Mesendoderm (in vitro differentiated cells): ENCODE data around the gene CMYA5.

Experiments used
- DNase-seq: peaks from one replicate; pipeline ENCODE4 v3.0.0; 2013
- H2AK5ac ChIP-seq: 2 replicates; pipeline ENCODE4 v1.6.1; 2013; ENCODE audit warnings: low read length, inconsistent platforms
- H2BK120ac ChIP-seq: 2 replicates; pipeline ENCODE4 v1.6.1; 2013; ENCODE audit warnings: low read depth, mild to moderate bottlenecking, low read length, moderate library complexity, mixed read lengths
- H2BK15ac ChIP-seq: replicated peaks from 2 replicates; pipeline ENCODE4 v1.6.1; 2013; ENCODE audit warnings: low read depth, mild to moderate bottlenecking, moderate library complexity
- H2BK5ac ChIP-seq: 2 replicates; pipeline ENCODE4 v1.6.1; 2013; ENCODE audit warnings: low read length, inconsistent platforms
- H3K18ac ChIP-seq: 2 replicates; pipeline ENCODE4 v1.6.1; 2013; ENCODE audit warnings: mild to moderate bottlenecking, low read length, mixed read lengths
- H3K23ac ChIP-seq: one replicate; pipeline ENCODE4 v1.6.1; 2013; ENCODE audit warnings: low read length
- H3K27ac ChIP-seq: 2 replicates; pipeline ENCODE4 v1.5.1; 2013; ENCODE audit warnings: low read depth, mild to moderate bottlenecking, inconsistent platforms, low read length, moderate library complexity
- H3K27me3 ChIP-seq: 2 replicates; pipeline ENCODE4 v1.6.1; 2013; ENCODE audit warnings: low read length, control low read depth, mild to moderate bottlenecking, inconsistent platforms; ENCODE audit not compliant: insufficient read depth, poor library complexity
- H3K36me3 ChIP-seq: 2 replicates; pipeline ENCODE4 v1.6.1; 2013; ENCODE audit warnings: low read length, inconsistent platforms; ENCODE audit not compliant: control insufficient read depth, insufficient read depth
- H3K4ac ChIP-seq: one replicate; pipeline ENCODE4 v1.6.1; 2013; ENCODE audit warnings: low read depth, mild to moderate bottlenecking, low read length, moderate library complexity
- H3K4me1 ChIP-seq: 2 replicates; pipeline ENCODE4 v1.6.1; 2013; ENCODE audit warnings: low read depth, low read length, inconsistent platforms; ENCODE audit not compliant: control insufficient read depth
- H3K4me2 ChIP-seq: 2 replicates; pipeline ENCODE4 v1.6.1; 2013; ENCODE audit warnings: low read length
- H3K4me3 ChIP-seq: 2 replicates; pipeline ENCODE4 v1.5.1; 2013; ENCODE audit warnings: mild to moderate bottlenecking, low read length
- H3K56ac ChIP-seq: one replicate; pipeline ENCODE4 v1.6.1; 2013; ENCODE audit warnings: low read length
- H3K79me1 ChIP-seq: 2 replicates; pipeline ENCODE4 v1.6.1; 2013; ENCODE audit warnings: low read length, inconsistent platforms
- H3K79me2 ChIP-seq: 2 replicates; pipeline ENCODE4 v1.6.1; 2013; ENCODE audit warnings: mild to moderate bottlenecking, low read length; ENCODE audit not compliant: control insufficient read depth, insufficient read depth
- H3K9ac ChIP-seq: 2 replicates; pipeline ENCODE4 v1.6.1; 2013; ENCODE audit warnings: low read length, inconsistent platforms
- H4K5ac ChIP-seq: one replicate; pipeline ENCODE4 v1.6.1; 2013; ENCODE audit warnings: low read length
- H4K8ac ChIP-seq: one replicate; pipeline ENCODE4 v1.6.1; 2013; ENCODE audit warnings: low read depth, mild to moderate bottlenecking, control low read depth, low read length, moderate library complexity
- WGBS: extraction: QIAGEN DNeasy Blood & Tissue Kit; methylation state at CpG from one replicate; pipeline ENCODE4 v1.1.7; 2013; ENCODE audit warnings: low lambda C conversion rate, missing lambda C conversion rate; ENCODE audit not compliant: insufficient coverage; ENCODE audit errors: extremely low coverage; 5-methylcytosine and 5-hydroxymethylcytosine counted together

Gene CMYA5

GRCh38 chr5:79811904-79812303, 122.3 kb downstream of the CMYA5 start:
- Histone ChIP-seq H3K4me2 (no peak overlapping the region), H3K36me3 (no peaks in the 10 kb centered on the region), H2BK15ac (no peak overlapping the region), H3K79me1 (no peaks in the 10 kb centered on the region), H3K4me3 (no peak overlapping the region), H3K27ac (no peak overlapping the region), H4K5ac (no peak overlapping the region), H2BK5ac (no peak overlapping the region), H3K23ac (no peak overlapping the region), H3K27me3 (no peaks in the 10 kb centered on the region), H2BK120ac (no peak overlapping the region), H2AK5ac (no peak overlapping the region), H3K79me2 (no peaks in the 10 kb centered on the region), H3K9ac (no peak overlapping the region), H3K56ac (no peak overlapping the region), H3K4me1 (no peaks in the 10 kb centered on the region), H3K4ac (no peak overlapping the region), H3K18ac (no peak overlapping the region), H4K8ac (no peak overlapping the region)
- no peak for DNase-seq
- WGBS = no CpG with 5 or more reads among the region's 3 CpGs

- Histone ChIP-seq H2BK5ac (no peak overlapping the region), H3K4ac (no peak overlapping the region), H3K56ac (no peak overlapping the region), H3K4me1 (no peaks in the 10 kb centered on the region), H2AK5ac (no peak overlapping the region), H3K4me3 (no peak overlapping the region), H3K36me3 (no peaks in the 10 kb centered on the region), H3K27me3 (no peaks in the 10 kb centered on the region), H3K9ac (no peak overlapping the region), H3K79me2 (no peaks in the 10 kb centered on the region), H3K18ac (no peak overlapping the region), H2BK120ac (no peak overlapping the region), H4K5ac (no peak overlapping the region), H3K27ac (no peak overlapping the region), H2BK15ac (no peak overlapping the region), H3K79me1 (no peaks in the 10 kb centered on the region), H3K23ac (no peak overlapping the region), H3K4me2 (no peak overlapping the region), H4K8ac (no peak overlapping the region)
- WGBS = no CpG with 5 or more reads among the region's 2 CpGs
- DNase-seq = no peak
Measured at GRCh38 chr5:79814699-79815098, 125.1 kb downstream of the CMYA5 start.

- H3K36me3 ChIP-seq = no peaks in the 10 kb centered on the region
- no peak overlapping the region for H3K9ac ChIP-seq
- no peak overlapping the region for H2AK5ac ChIP-seq
- no peaks in the 10 kb centered on the region for H3K79me2 ChIP-seq
- no peak overlapping the region for H3K4me2 ChIP-seq
- no peak overlapping the region for H2BK120ac ChIP-seq
- H3K4me3 ChIP-seq = no peak overlapping the region
- H4K8ac ChIP-seq = no peak overlapping the region
- no peak for DNase-seq
- no peak overlapping the region for H2BK5ac ChIP-seq
- H3K23ac ChIP-seq = no peak overlapping the region
- H2BK15ac ChIP-seq = no peak overlapping the region
- H3K27me3 ChIP-seq = no peaks in the 10 kb centered on the region
- H3K4ac ChIP-seq = no peak overlapping the region
- no CpG with 5 or more reads among the region's 2 CpGs for WGBS
- no peak overlapping the region for H4K5ac ChIP-seq
- H3K4me1 ChIP-seq = no peaks in the 10 kb centered on the region
- H3K18ac ChIP-seq = no peak overlapping the region
- no peak overlapping the region for H3K56ac ChIP-seq
- H3K27ac ChIP-seq = no peak overlapping the region
- H3K79me1 ChIP-seq = no peaks in the 10 kb centered on the region
Measured at GRCh38 chr5:79816014-79816413, 126.4 kb downstream of the CMYA5 start.

- Histone ChIP-seq H3K9ac (no peak overlapping the region), H3K4me1 (no peaks in the 10 kb centered on the region), H3K4ac (no peak overlapping the region), H2AK5ac (no peak overlapping the region), H2BK5ac (no peak overlapping the region), H3K79me1 (no peaks in the 10 kb centered on the region), H3K36me3 (no peaks in the 10 kb centered on the region), H3K56ac (no peak overlapping the region), H3K23ac (no peak overlapping the region), H3K27ac (no peak overlapping the region), H3K79me2 (no peaks in the 10 kb centered on the region), H2BK15ac (no peak overlapping the region), H4K5ac (no peak overlapping the region), H3K4me2 (no peak overlapping the region), H3K18ac (no peak overlapping the region), H2BK120ac (no peak overlapping the region), H3K4me3 (no peak overlapping the region), H4K8ac (no peak overlapping the region), H3K27me3 (no peaks in the 10 kb centered on the region)
- no peak for DNase-seq
- no CpG with 5 or more reads among the region's 5 CpGs for WGBS
Measured at GRCh38 chr5:79820648-79821047, 131.0 kb downstream of the CMYA5 start.

DNA sequence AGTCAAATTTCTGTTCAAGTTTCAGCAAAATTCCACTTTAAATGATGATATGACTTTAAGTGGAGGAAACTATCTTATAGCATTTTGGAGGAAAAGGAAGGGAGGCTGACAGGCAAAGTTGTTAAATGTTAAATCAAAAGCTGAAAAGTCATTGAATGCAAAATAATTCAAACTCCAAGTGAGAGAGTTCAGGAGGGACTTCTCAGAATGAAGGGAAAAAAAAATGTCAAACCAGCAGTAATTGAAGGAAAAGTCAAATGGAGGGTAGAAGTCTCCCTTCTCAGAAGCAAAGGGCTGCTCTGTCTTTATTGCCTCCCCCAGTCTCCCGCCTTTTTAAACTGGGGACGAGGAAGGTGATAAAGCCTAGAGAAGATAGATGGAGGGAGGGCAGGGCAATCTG, 134.8 kb downstream of the CMYA5 start:
- no peak overlapping the region for H3K4ac ChIP-seq
- no CpG with 5 or more reads among the region's 2 CpGs for WGBS

GRCh38 chr5:79825802-79826201, 136.2 kb downstream of the CMYA5 start:
- Histone ChIP-seq H3K27ac (no peak overlapping the region), H3K4ac (no peak overlapping the region), H3K4me2 (no peak overlapping the region), H2BK15ac (no peak overlapping the region), H2AK5ac (no peak overlapping the region), H3K79me1 (no peaks in the 10 kb centered on the region), H3K4me3 (no peak overlapping the region), H2BK120ac (no peak overlapping the region), H3K9ac (no peak overlapping the region), H2BK5ac (no peak overlapping the region), H3K23ac (no peak overlapping the region), H3K79me2 (no peaks in the 10 kb centered on the region), H3K18ac (no peak overlapping the region), H3K56ac (no peak overlapping the region), H4K8ac (no peak overlapping the region), H3K4me1 (no peaks in the 10 kb centered on the region), H3K36me3 (no peaks in the 10 kb centered on the region), H4K5ac (no peak overlapping the region), H3K27me3 (no peaks in the 10 kb centered on the region)
- WGBS = no CpG with 5 or more reads among the region's 1 CpG
- DNase-seq = no peak

More for the DNA sequence above, 134.8 kb downstream of the CMYA5 start:
- Histone ChIP-seq H3K9ac (no peak overlapping the region), H2AK5ac (no peak overlapping the region), H3K4me3 (no peak overlapping the region), H4K8ac (no peak overlapping the region), H3K27ac (no peak overlapping the region), H3K79me1 (no peaks in the 10 kb centered on the region), H3K4me1 (no peaks in the 10 kb centered on the region), H3K36me3 (no peaks in the 10 kb centered on the region), H3K79me2 (no peaks in the 10 kb centered on the region), H3K56ac (no peak overlapping the region), H3K18ac (no peak overlapping the region), H4K5ac (no peak overlapping the region), H2BK5ac (no peak overlapping the region), H2BK15ac (no peak overlapping the region), H2BK120ac (no peak overlapping the region), H3K4me2 (no peak overlapping the region), H3K27me3 (no peaks in the 10 kb centered on the region), H3K23ac (no peak overlapping the region)
- no peak for DNase-seq
